HG02588 (cell line): ENCODE measurements around the gene ADRA2A.
A peak's percentile ranks its signal among the peaks of the same experiment; 100 is the strongest.

ENCODE experiments used
- ATAC-seq: cut with Tn5 transposase; IDR thresholded peaks from one replicate; pipeline ENCODE4 v1.9.1; 2021; ENCODE audit warnings: mild to moderate bottlenecking, moderate library complexity; ENCODE audit not compliant: unreplicated experiment

The ADRA2A gene

DNA sequence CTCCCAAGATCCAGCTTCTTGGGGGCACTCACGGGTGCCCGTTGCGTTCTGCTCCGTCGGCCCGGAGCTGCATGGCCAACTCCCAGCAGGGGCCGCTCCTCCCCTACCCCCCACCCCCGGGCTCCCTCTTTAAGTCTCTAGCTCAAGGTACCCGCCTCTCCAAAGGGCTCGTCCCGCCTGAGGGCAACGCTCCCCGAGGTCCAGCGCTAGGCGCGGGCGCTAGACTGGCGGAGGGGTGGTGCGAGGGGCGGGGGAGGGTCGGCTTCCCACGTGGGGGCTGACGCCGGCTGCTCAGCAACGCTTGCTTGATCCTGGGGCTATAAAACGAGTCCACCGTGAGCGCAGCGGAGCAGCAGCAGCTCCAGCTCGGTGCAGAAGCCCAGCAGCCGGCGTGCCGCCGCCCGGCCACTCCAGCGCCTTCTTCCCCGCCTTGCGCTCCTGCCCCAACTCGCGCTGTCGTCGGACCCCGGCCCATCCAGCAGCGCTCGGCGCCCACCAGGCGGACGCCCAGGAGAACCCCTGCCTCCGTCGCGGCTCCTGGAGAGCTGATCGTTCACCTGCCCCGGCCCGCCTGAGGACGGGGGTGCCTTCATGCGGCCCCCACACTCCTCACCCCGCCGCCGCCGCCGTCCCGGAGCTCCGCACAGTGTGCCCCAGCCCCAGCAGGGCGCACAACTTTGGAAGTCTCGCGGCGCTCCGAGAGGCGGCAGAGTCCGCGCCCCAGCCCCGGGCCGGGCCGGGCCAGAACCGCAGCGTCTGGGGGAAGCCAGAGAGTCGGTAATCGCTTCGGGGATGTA is at the start of gene ADRA2A:
Gene ADRA2A, plus strand, starts transcription at position 348 of the 797 bp plus-strand sequence. CDS start 968 bp downstream, outside the sequence.
- no peak for ATAC-seq

DNA sequence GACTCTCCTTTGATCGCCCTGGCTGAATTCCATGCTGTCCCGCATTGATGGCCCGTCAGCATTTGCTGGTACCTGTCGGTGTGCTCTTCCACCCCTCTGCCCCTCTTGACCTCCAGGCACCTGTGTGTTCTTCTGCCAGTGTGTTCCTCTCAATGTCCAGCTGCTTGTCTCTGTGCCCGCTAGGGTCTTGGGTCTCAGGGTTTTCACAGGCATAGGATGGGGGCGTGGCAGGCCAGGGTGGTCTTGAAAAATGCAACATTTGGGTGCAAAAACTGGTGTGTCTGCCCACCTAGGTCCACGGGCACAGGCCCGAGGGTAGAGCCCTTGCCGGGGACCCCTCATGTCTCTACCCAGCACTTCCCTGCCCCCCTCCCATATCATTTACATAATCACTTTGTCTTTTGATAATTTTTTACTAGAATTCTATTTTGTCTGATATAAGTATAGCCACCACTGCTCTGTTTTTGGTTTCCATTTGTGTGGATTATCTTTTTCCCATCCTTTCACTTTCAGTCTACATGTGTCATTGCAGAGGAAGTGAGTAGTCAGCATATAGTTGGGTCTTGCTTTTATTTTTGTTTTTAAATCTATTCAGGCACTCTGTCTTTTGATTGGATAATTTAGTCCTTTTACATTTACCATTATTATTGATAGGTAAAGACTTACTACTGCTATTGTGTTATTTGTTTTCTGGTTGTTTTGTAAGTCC is 46.6 kb upstream of the ADRA2A start:
- no peak for ATAC-seq

DNA sequence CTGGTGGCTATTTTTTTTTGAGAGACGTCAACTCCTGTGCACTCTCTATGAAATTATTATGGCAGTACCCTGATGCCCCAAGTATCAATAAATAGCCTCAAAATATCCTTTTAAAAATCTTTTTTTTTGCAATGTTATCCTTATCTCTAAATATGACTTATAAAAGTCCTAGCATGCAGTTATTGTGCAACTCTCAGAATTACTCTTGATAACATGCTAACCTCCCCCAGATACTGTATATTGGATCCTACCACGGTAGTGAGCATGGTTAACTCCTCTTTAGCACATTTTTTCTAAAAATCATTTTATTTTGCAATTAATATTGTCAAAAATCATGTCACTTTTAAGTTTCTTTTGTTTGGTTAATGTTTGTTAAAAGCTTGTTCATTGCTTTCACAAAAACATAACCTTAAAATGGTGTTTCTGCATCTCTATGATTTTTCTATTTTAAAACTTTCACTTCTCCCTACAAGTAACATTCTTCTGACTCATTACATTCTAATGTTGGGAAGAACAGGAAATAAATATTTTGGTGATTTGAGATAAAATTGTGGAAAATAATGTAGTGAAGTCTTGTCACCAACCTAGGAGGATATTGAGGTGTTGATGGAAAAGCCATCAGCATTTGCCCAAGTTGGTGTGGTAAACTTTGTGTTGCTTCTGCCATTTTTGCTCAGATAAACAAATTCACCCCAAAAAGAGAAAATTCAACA is 42.1 kb upstream of the ADRA2A start:
- ATAC-seq, result no peak

DNA sequence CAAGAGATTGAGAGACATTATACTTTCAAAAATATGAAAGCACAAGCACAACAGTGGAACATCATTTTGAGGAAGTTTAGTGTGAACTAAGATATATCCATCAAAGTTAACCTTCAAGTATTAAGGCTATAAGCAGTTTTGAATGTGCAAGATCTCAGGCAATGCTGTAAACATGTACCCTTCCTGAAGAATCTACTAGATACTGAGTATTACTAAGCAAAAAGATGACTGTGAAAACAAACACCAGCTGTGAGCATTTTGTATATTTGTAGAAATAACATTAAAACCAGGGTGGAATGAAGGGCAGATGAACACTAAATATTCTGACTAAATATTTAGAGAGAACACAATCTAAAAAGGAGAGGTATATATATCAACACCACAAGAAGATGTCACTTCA is 41.3 kb upstream of the ADRA2A start:
- no peak for ATAC-seq

DNA sequence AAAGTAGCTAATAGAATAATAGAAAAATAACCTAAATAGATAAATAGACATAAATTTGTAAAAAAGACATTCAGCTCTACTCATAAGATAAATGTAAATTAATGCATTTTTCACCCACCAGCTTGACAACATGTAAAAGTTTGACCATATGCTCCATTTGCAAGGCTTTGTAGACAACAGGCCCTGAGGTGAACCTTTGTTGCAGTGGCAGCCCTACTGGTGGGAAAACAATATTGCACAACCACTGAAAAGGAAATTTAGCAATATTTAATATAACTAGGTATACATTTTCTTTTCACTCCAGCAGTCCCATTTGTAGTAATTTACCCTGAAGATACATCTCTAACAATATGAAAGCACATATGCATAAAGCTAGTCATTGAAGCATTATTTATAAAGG is 39.0 kb upstream of the ADRA2A start:
- no peak for ATAC-seq

DNA sequence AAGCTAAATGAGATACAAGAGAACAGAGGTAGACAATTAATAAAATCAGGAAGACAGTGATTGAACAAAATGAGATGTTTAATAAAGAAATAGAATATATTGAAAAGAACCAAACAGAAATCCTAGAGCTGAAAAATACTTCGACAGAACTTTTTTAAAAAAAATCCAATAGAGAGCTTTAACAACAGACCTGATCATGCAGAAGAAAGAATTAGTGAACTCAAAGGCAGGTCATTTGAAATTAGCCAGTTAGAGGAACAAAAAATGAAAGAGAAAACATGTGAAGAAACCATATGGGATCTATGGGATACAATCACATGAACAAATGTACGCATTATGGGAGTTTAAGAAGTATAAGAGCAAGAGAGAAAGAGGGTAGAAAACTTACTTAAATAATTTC is 37.3 kb upstream of the ADRA2A start:
- no peak for ATAC-seq

DNA sequence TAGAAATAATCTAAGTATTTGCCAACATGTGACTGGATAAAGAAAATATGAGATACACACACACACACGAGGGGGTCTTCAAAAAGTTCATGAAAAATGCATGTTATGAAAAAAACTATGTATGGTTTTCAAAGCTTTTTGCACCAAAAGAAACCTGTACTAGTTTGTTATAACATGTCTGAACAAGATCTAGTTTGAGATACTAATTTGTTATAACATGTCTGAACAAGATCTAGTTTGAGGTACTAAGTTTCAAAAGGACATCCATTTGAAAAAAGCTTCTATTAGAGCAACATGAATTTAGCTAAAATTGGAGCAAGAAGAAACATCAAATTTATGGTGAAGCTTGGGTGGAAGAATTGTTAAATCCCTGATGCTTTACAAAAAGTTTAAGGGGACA is 19.8 kb upstream of the ADRA2A start:
- ATAC-seq, result no peak

DNA sequence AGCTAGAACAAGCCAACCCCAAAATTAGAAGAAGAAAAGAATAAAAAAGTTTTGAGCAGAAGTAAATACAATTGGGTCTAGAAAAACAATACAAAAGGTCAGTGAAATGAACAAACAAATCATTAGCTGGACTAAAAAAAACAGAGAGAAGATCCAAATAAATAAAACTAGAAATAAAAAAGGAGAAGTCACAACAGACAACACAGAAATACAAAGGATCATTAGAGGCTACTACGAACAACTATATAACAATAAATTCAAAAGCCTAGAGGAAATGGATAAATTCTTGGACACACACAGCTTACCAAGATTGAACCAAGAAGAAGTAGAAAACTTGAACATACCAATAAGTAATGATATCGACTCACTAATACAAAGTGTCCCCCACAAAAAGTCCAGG is 13.4 kb upstream of the ADRA2A start:
- no peak for ATAC-seq

DNA sequence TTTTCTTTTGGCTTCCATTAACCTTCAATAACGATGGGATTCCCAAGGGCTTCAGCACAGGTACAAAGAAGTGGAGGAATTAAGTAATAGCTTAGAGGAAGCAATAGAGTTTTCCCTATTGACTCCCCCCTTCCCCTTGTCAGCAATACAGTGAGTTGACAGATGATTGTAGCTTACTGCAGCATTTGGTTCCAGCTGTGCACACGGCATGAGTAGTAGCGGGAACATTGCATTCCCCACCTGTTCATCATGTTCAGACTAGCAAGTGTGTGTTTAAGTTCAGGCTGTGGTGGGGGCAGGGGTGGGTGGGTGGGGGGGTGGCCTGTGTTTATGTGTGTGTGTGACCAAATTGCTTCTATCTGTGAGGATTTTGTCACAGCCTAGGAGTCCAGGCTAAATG is 4.6 kb upstream of the ADRA2A start:
- ATAC-seq, result no peak

DNA sequence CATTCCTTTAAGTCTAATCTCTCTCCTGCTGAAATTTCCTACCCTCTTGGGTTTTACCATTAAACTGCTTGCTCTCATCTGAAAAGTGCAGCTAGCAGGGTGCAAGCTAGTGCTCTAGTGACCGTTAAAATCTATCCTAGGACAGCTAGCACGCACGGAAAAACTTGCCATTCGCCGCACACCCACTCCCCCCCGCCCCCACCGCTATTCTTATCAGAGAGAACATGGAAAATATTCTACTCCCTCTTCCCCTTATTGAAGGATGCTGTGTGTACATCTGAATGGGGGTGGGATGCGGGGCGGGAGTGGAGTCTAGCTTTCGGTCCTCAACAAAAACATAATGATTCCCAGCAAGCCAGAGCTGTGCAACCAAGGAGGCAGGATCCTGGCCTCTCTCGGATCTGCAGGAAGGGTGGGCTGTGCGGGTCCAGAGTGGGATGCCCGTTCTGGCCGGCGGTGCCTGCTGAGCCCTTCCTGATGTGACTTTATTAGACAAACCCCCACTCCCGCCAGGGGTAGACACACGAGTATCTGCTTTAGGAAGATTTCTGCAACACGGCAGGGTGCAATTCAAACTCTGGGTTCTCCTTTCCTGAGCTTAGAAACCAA is 1.1 kb upstream of the ADRA2A start:
- no peak for ATAC-seq

DNA sequence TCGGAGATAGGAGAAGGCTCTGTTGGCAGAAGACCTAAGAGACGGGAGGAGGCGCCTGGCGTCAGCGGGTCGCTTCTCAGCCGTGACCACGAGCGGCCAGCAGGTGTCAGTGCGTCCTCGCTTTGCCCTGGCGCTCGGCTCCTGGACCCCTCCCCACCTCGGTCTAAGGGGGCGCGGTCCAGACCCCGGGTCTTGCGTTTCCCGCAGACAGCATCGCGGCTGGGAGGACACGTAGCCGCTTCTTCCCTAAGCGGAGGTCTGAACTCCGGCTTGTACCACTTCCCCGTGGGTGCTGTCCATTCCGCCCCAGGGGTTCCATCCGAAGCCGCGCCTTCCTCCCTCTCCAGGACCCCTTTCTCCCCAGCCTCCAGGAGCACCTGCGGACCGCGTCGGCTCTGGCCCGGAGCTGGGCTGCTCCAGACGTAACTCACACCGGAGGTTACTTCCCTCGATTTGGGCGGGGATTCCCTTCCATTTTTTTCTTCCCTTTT is 593 bp upstream of the ADRA2A start:
- peak; percentile 62 for ATAC-seq

DNA sequence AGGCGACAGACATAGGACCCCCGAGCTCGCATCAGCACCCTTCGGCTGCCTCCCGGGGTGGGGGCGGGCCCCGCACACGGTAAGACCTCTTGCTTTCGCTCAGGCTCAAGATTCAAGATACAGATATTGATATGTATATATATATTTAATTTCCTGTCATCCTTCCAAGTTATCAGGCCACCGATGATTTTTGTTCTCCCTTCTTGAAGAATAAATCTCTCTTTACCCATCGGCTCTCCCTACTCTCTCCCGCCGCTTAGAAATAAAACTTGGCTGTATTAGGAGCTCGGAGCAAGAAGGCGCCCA is 603 bp downstream of the ADRA2A start:
- ATAC-seq, result no peak

DNA sequence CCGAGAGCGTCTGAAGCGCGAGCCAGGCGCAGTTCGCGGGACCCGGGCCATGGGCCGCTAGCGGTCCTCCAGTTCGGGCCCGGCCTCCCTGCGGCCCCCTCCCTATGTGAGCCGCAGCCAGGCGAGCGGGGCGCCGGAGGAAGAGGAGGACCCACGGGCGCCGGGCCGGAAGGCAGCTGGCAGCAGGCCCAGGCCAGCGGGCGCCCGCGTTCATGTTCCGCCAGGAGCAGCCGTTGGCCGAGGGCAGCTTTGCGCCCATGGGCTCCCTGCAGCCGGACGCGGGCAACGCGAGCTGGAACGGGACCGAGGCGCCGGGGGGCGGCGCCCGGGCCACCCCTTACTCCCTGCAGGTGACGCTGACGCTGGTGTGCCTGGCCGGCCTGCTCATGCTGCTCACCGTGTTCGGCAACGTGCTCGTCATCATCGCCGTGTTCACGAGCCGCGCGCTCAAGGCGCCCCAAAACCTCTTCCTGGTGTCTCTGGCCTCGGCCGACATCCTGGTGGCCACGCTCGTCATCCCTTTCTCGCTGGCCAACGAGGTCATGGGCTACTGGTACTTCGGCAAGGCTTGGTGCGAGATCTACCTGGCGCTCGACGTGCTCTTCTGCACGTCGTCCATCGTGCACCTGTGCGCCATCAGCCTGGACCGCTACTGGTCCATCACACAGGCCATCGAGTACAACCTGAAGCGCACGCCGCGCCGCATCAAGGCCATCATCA is 1.1 kb downstream of the ADRA2A start:
- no peak for ATAC-seq

DNA sequence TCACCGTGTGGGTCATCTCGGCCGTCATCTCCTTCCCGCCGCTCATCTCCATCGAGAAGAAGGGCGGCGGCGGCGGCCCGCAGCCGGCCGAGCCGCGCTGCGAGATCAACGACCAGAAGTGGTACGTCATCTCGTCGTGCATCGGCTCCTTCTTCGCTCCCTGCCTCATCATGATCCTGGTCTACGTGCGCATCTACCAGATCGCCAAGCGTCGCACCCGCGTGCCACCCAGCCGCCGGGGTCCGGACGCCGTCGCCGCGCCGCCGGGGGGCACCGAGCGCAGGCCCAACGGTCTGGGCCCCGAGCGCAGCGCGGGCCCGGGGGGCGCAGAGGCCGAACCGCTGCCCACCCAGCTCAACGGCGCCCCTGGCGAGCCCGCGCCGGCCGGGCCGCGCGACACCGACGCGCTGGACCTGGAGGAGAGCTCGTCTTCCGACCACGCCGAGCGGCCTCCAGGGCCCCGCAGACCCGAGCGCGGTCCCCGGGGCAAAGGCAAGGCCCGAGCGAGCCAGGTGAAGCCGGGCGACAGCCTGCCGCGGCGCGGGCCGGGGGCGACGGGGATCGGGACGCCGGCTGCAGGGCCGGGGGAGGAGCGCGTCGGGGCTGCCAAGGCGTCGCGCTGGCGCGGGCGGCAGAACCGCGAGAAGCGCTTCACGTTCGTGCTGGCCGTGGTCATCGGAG is 1.8 kb downstream of the ADRA2A start:
- no peak for ATAC-seq

DNA sequence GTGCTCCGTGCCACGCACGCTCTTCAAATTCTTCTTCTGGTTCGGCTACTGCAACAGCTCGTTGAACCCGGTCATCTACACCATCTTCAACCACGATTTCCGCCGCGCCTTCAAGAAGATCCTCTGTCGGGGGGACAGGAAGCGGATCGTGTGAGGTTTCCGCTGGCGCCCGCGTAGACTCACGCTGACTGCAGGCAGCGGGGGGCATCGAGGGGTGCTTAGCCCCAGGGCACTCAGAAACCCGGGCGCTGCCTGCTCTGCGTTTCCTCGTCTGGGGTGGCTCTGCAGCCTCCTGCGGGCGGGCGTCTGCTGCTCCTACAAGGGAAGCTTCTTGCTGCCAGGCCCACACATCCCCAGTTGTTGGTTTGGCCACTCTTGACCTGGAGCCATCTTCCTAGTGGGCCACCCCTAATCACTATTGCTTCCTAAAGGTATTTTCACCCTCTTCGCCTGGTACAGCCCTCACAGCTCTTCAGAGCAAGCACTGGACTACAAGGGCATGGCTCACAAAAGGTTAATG is 2.5 kb downstream of the ADRA2A start:
- ATAC-seq, result no peak

DNA sequence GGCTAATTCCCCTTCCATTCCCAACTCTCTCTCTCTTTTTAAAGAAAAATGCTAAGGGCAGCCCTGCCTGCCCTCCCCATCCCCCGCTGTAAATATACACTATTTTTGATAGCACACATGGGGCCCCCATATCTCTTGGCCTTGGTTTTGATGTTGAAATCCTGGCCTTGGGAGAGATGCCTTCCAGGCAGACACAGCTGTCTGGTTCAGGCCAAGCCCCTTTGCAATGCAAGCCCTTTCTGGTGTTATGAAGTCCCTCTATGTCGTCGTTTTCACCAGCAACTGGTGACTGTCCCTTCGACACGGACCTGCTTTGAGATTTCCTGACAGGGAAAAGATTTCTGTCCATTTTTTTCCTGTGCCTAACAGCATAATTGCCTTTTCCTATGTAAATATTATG is 3.0 kb downstream of the ADRA2A start:
- no peak for ATAC-seq

DNA sequence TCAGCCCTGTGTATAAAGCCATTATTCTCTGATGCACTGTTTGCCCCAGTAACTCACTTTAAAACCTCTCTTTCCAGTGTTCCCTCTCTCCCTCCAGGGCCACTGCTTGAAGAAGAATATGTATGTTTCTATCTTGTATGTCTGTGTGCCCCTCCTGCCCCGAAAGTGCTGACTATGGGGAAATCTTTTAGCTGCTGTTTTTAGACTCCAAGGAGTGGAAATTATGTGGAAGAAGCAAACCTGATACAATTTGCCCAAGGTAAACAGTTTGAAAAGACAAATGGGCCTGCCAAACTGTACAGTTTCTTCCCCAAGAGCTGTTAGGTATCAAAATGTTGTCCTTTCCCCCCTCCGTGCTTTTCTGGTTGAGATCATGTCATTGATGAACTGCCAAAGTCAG is 3.4 kb downstream of the ADRA2A start:
- ATAC-seq, result no peak

DNA sequence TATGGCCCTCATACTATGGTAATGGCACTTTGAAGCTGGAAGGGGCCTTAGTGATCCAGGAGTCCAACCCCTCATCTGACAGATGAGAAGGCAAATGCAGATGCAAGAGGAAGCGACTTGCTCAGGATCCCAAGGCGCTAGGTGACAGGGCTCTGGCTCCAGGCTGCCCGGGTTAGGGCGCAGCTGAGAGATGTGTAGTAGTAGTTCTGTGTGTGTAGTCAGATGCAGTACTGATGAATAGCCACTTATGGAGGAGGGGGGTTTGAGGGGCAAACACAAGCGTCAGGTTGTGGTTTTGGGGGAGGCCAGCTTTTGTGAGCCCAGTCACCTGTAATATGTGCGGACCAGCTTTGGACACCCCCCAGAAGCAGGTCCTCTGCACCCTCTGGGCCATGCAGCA is 4.8 kb downstream of the ADRA2A start:
- ATAC-seq, result no peak

DNA sequence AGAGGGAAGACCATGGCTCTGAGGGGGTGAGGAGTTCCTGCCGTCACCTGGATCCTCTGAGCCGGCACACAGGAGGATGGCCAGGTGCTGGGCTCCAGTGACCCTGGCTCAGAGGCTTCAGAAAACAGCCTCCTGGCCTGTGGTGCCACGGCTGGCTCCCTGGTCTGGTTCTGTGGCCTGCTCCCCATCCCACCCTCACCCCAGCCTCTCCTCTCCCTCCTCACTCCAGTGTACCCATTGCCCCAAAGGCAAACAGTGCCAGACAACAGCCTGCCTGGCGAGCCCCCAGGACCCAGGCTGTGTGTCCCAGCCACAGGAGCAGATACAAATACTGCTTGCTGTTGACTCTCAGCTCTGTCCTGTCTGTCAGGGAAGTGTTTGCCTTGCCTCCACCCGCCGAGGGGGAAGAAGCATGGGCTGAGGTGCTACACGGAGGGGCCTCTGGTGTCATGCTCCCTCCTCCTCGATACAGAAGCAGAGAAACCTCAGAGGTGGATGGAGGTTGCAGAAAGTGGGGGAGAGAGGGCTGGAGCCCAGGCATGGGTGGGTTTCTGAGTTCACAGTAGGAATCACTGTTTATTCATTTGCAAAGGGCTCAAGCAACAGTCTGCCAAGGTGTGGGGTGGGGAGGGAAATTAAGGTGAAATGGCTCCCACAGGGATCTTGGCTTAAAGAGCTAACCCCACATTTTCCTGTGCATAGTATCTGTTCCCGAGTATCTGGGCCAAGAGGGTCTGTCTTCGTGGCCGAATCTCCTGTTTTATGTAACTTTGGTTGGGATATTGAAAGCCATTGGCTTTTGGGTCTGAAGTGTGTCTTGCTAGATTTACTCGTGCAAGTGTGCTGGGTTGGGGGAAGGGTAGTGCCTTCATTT is 5.5 kb downstream of the ADRA2A start:
- no peak for ATAC-seq
